Activated T-helper 1 cell treated with anti-CD3 and anti-CD28 coated beads, Interleukin-12 subunit alpha, Interleukin-12 subunit beta, Interleukin-2, Interleukin-4 antibody, amounts not matched to agents 30 ng/mL and 10 ng/mL and 1 ng/mL, durations not matched to agents 14 hours and 24 hours and 36 hours (primary cell): ENCODE measurements around the gene TMEM213. TPM values are rescaled to one million over a fixed set of nuclear protein-coding genes. Genes with fewer than 3 reads are reported as not detected.

Experiments
- total RNA-seq: library from RNA; stranded (reverse); gene quantifications from 2 replicates; pipeline ENCODE4 v1.2.3, GENCODE V29; 2022

Gene TMEM213
- total RNA-seq, 1 donor from 2014 or later = 0.08 TPM

Other genes starting within 250 kb of the TMEM213 start
- not detected in 2 replicates for gene SVOPL, start 96.6 kb upstream of the TMEM213 start, total RNA-seq
- not detected in 2 replicates for gene ATP6V0A4, start 202 bp downstream of the TMEM213 start, total RNA-seq
- gene KIAA1549, start 183.4 kb downstream of the TMEM213 start, total RNA-seq = 0.59 and 0.75 TPM in 2 replicates
- gene ZC3HAV1L, start 238.0 kb downstream of the TMEM213 start, total RNA-seq = 29.6 and 31.5 TPM in 2 replicates